Ishikawa (cell line): ENCODE results near the gene ZFP69B.

Source experiments
- CEBPB ChIP-seq: IDR thresholded peaks from 2 replicates; pipeline ENCODE4 v1.6.1; 2012
- CREB1 ChIP-seq: IDR thresholded peaks from 2 replicates; pipeline ENCODE4 v1.6.1; 2012; ENCODE audit warnings: low read depth
- EGR1 ChIP-seq: IDR thresholded peaks from 2 replicates; pipeline ENCODE4 v1.6.1; 2012
- EP300 ChIP-seq: IDR thresholded peaks from 2 replicates; pipeline ENCODE4 v1.6.1; 2012; ENCODE audit warnings: borderline replicate concordance
- FOXM1 ChIP-seq: IDR thresholded peaks from 2 replicates; pipeline ENCODE4 v1.6.1; 2012; ENCODE audit warnings: low read depth, borderline replicate concordance
- MAX ChIP-seq: IDR thresholded peaks from 2 replicates; pipeline ENCODE4 v1.6.1; 2012
- NFIC ChIP-seq: IDR thresholded peaks from 2 replicates; pipeline ENCODE4 v1.6.1; 2012
- RAD21 ChIP-seq: IDR thresholded peaks from 2 replicates; pipeline ENCODE4 v1.6.1; 2012; ENCODE audit warnings: low read depth
- REST ChIP-seq: IDR thresholded peaks from 2 replicates; pipeline ENCODE4 v1.6.1; 2012; ENCODE audit warnings: low read depth, mild to moderate bottlenecking
- TAF1 ChIP-seq: IDR thresholded peaks from 2 replicates; pipeline ENCODE4 v1.6.1; 2012; ENCODE audit warnings: low read depth, mild to moderate bottlenecking
- TCF12 ChIP-seq: IDR thresholded peaks from 2 replicates; pipeline ENCODE4 v1.6.1; 2012; ENCODE audit warnings: low read depth
- TEAD4 ChIP-seq: IDR thresholded peaks from 2 replicates; pipeline ENCODE4 v1.6.1; 2012
- USF1 ChIP-seq: IDR thresholded peaks from 2 replicates; pipeline ENCODE4 v1.6.1; 2012
- YY1 ChIP-seq: IDR thresholded peaks from 2 replicates; pipeline ENCODE4 v1.6.1; 2012; ENCODE audit warnings: low read depth
- ZBTB7A ChIP-seq: IDR thresholded peaks from 2 replicates; pipeline ENCODE4 v1.6.1; 2012; ENCODE audit warnings: low read depth

ZFP69B gene

GRCh38 chr1:40450495-40451237 lies 390 bp downstream of the ZFP69B start:
- TF ChIP-seq FOXM1: no peak
- no peak for TF ChIP-seq MAX
- TF ChIP-seq CEBPB: no peak
- no peak for TF ChIP-seq CREB1
- TF ChIP-seq USF1: no peak
- TF ChIP-seq REST: no peak
- TF ChIP-seq EP300: no peak
- no peak for TF ChIP-seq YY1

GRCh38 chr1:40451238-40451585 lies 936 bp downstream of the ZFP69B start:
- TF ChIP-seq REST (no peak), TAF1 (no peak), FOXM1 (no peak), YY1 (no peak), CREB1 (no peak), ZBTB7A (no peak), EGR1 (no peak), TCF12 (no peak), USF1 (no peak), MAX (no peak), NFIC (no peak), TEAD4 (no peak), EP300 (no peak), RAD21 (no peak), CEBPB (no peak)

GRCh38 chr1:40454873-40455272 lies 4.6 kb downstream of the ZFP69B start:
- TF ChIP-seq REST (no peak), CEBPB (no peak), ZBTB7A (no peak), YY1 (no peak), TCF12 (no peak), TEAD4 (no peak), USF1 (no peak)

- TF ChIP-seq TCF12: 0 out of 2 replicates have a peak, but pooled peaks have one; percentile 42
- TF ChIP-seq NFIC: no peak
- peak; percentile 53 for TF ChIP-seq USF1
Measured at GRCh38 chr1:40462956-40463590, 12.8 kb downstream of the ZFP69B start.
